ENCODE results near the gene SNTA1. TPM values are rescaled to one million over a fixed set of nuclear protein-coding genes. Genes with fewer than 3 reads are reported as not detected.

Gene SNTA1
- total and polyA plus RNA-seq, 9 of the 15 experiments (the other 6 are each of a cell fraction or from before 2014, with no cell fraction given) = 1.2 to 40.8 (median 20.3) TPM

GRCh38 chr20:33401184-33401920 lies 42.2 kb downstream of the SNTA1 start, which contains the start of gene CDK5RAP1 (continued):
- TF ChIP-seq RFX1 (IDR thresholded peaks at IDR 0.05) = no peak
- TF ChIP-seq MLLT1 (IDR thresholded peaks at IDR 0.05) = no peak
- no peak for TF ChIP-seq CEBPZ (IDR thresholded peaks at IDR 0.05; ENCODE audit: borderline replicate concordance, low read depth, low read length)
- TF ChIP-seq ELK1 (CRISPR knock-in tag; IDR thresholded peaks at IDR 0.05) = no peak
- TF ChIP-seq ETV6 (IDR thresholded peaks at IDR 0.05; ENCODE audit: borderline replicate concordance in 1 of 2, low read depth in 2 of 2, low read length in 1 of 2) = 0 out of 4 replicates have a peak, but pooled peaks of 1 of the 2 experiments have one; percentile 55
- no peak for TF ChIP-seq ETV6 (CRISPR knock-in tag; IDR thresholded peaks at IDR 0.05; ENCODE audit: borderline replicate concordance)
- peak; percentile 80 for TF ChIP-seq NR2C2 (CRISPR knock-in tag; IDR thresholded peaks at IDR 0.05)
- TF ChIP-seq NR2C2 (tag; IDR thresholded peaks at IDR 0.05) = peak; percentile 94
- no peak for TF ChIP-seq ZNF212 (CRISPR knock-in tag; IDR thresholded peaks at IDR 0.05)
- no peak for TF ChIP-seq EGR1 (conservative IDR thresholded peaks at IDR 0.05)
- TF ChIP-seq ZNF124 (CRISPR knock-in tag; IDR thresholded peaks at IDR 0.05) = no peak
- no peak for TF ChIP-seq ZNF699 (CRISPR knock-in tag; IDR thresholded peaks at IDR 0.05; ENCODE audit: insufficient replicate concordance)
- TF ChIP-seq ZNF561 (CRISPR knock-in tag; conservative IDR thresholded peaks at IDR 0.05) = no peak
- no peak for TF ChIP-seq ASH1L (IDR thresholded peaks at IDR 0.05; ENCODE audit: borderline replicate concordance, low read depth, partially characterized antibody)
- no peak for TF ChIP-seq NCOA2 (IDR thresholded peaks at IDR 0.05; ENCODE audit: partially characterized antibody in 2 of 2)
- peak; percentile 66 for TF ChIP-seq MAX (CRISPR knock-in tag; IDR thresholded peaks at IDR 0.05)
- TF ChIP-seq SIX5 (IDR thresholded peaks at IDR 0.05; ENCODE audit: borderline replicate concordance in 1 of 2, insufficient read depth in 1 of 2, low read depth in 1 of 2, low read length in 2 of 2) = peak; percentile 52 to 69; a peak in 3 of 4 replicates
- TF ChIP-seq PYGO2 (tag; IDR thresholded peaks at IDR 0.05) = no peak
- TF ChIP-seq PHF20 (IDR thresholded peaks at IDR 0.05; ENCODE audit: partially characterized antibody) = peak; percentile 98
